H1 (cell line): ENCODE measurements around the gene P2RY14. TPM values are rescaled to one million over a fixed set of nuclear protein-coding genes. Genes with fewer than 3 reads are reported as not detected.

Experiments used
- POLR2AphosphoS5 ChIP-seq: IDR thresholded peaks from 2 replicates; pipeline ENCODE4 v1.6.1; 2011; ENCODE audit warnings: low read depth, low read length
- SUZ12 ChIP-seq: fragments of 200-600 bp; sonication (generic); IDR thresholded peaks from 2 replicates; pipeline ENCODE4 v1.6.1; 2012; ENCODE audit warnings: mild to moderate bottlenecking, inconsistent platforms, low read length, moderate library complexity, mixed read lengths
- ZNF274 ChIP-seq: IDR thresholded peaks from 2 replicates; pipeline ENCODE4 v1.7.0; 2012; ENCODE audit warnings: low read length, borderline replicate concordance; ENCODE audit errors: extremely low read depth
- polyA plus RNA-seq, 7 experiments: library from polyadenylated mRNA; depleted of rRNA in 3 of 7; stranded (reverse) in 5 of 7; unstranded in 2 of 7; fragments of >200 nt in 5 of 7; fragments of 200-250 nt in 2 of 7; gene quantifications; 1 replicate in 5 of 7; 2 replicates in 1 of 7; 4 replicates in 1 of 7; pipeline versions ENCODE4 v1.2.1 to v1.2.3, GENCODE V29; 2011 to 2013; ENCODE audit warnings: missing spikeins in 2 of 7, mixed read lengths in 2 of 7
- total RNA-seq: library from RNA; stranded (reverse); fragmentation: NEBNext Ultra II Directional; extraction: Animal tissue kit (Norgen Biotek cat#: 25700); gene quantifications from 2 replicates; pipeline ENCODE4 v1.2.1, GENCODE V29; 2021
- TF ChIP-seq, protein P1 (sequence below): IDR thresholded peaks from 2 replicates; pipeline ENCODE4 v1.6.1; 2012; ENCODE audit warnings: inconsistent platforms

Gene P2RY14
- total and polyA plus RNA-seq, 2 of the 8 experiments (the other 6 are each of a cell fraction or from before 2014, with no cell fraction given), result not detected

DNA sequence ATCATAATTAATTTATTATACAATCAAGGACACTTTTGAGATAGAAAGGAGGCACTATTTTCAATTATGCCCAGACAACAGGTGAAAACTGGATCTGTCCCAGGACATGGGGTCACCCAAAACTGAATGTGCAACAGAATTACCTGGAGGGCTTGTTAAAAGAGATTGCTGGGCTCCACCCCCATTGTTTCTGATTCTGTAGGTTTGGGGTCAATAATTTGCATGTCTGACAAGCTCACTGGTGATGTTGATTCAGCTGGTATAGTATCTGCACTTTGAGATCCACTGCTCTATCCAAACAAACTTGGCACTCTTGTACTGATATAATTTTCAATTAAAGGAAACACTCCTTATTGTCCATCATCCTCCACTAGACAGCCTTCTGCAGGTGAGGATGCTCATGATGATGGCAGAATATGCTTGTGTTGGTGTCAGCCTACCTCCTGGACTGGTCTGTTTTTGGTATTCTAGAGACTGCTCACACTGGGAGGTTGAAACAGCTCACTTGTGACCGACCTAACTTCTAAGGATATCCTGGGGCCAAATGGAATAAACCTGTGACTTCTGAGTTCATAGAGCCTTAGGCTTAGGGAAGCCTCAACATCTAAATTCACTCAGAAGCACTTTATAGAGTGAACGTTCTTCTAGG lies 2.2 kb downstream of the P2RY14 start (continued):
- TF ChIP-seq, protein P1, sequence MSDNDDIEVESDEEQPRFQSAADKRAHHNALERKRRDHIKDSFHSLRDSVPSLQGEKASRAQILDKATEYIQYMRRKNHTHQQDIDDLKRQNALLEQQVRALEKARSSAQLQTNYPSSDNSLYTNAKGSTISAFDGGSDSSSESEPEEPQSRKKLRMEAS, result no peak
- TF ChIP-seq SUZ12 (no peak), POLR2AphosphoS5 (no peak), ZNF274 (no peak)
